Aorta (tissue), 5 donors: ENCODE results near the gene TRIM3. TPM values are rescaled to one million over a fixed set of nuclear protein-coding genes. Genes with fewer than 3 reads are reported as not detected.

ENCODE experiments used
- ATAC-seq: fragments of 200-7000 bp; cut with Tn5 transposase; one replicate; pipeline ENCODE4 v1.9.1; 2022; ENCODE audit warnings: moderate library complexity; ENCODE audit not compliant: low FRiP score
- DNase-seq, 2 donors: peaks; one replicate each; pipeline ENCODE4 v3.0.0-alpha.2; 2020
- H3K27ac ChIP-seq, 2 donors: one replicate each; pipeline ENCODE4 v1.5.1; 2013; ENCODE audit warnings: low read length in 2 of 2, mild to moderate bottlenecking in 2 of 2, moderate library complexity in 2 of 2, control low read depth in 1 of 2, inconsistent platforms in 1 of 2, low read depth in 1 of 2
- H3K27me3 ChIP-seq, 2 donors: one replicate each; pipeline ENCODE4 v1.6.1; 2013; ENCODE audit warnings: control low read depth in 1 of 2, low read length in 1 of 2, mild to moderate bottlenecking in 1 of 2, moderate library complexity in 1 of 2; ENCODE audit not compliant: insufficient read depth in 2 of 2, control insufficient read depth in 1 of 2
- H3K36me3 ChIP-seq, 2 donors: one replicate each; pipeline ENCODE4 v1.6.1; 2013; ENCODE audit warnings: control low read depth in 1 of 2, low read length in 1 of 2, mild to moderate bottlenecking in 1 of 2; ENCODE audit not compliant: insufficient read depth in 2 of 2, control insufficient read depth in 1 of 2
- H3K4me1 ChIP-seq, 2 donors: one replicate each; pipeline ENCODE4 v1.6.1; 2013; ENCODE audit warnings: low read length in 2 of 2, control low read depth in 1 of 2, mild to moderate bottlenecking in 1 of 2, moderate library complexity in 1 of 2; ENCODE audit not compliant: insufficient read depth in 2 of 2, control insufficient read depth in 1 of 2
- H3K4me3 ChIP-seq, 2 donors: one replicate each; pipeline ENCODE4 v1.5.1; 2013; ENCODE audit warnings: low read length in 2 of 2, control low read depth in 1 of 2, mild to moderate bottlenecking in 1 of 2
- H3K9me3 ChIP-seq: one replicate; pipeline ENCODE4 v1.6.1; 2013; ENCODE audit warnings: mild to moderate bottlenecking, low read length; ENCODE audit not compliant: control insufficient read depth
- WGBS, 2 donors: extraction: QIAGEN DNeasy Blood & Tissue Kit; methylation state at CpG; one replicate each; pipeline ENCODE4 v1.1.7; 2013; 5-methylcytosine and 5-hydroxymethylcytosine counted together
- intact Hi-C, 2 donors: fragments of 100-400 bp; cut with DNase I; formaldehyde crosslinking; loops; one replicate each; pipeline versions ENCODE4 v1.14.2 to v1.15.0; 2022
- polyA plus RNA-seq, 2 donors: library from polyadenylated mRNA; stranded (reverse); fragments of 200-250 nt; gene quantifications; one replicate each; pipeline ENCODE4 v1.2.3, GENCODE V29; 2013
- total RNA-seq, 2 donors: library from RNA; stranded (reverse); fragmentation: NEBNext Ultra II Directional; extraction: Animal tissue kit (Norgen Biotek cat#: 25700); gene quantifications; one replicate each; pipeline ENCODE4 v1.2.1, GENCODE V29; 2021
- donor health status: healthy with polysubstance abuse.
- donor health status: Bipolar disorder and iron deficiency.
- donor health status: DM: no; HTN: no; CAD: no.
- donor health status: DM: no; HTN: no; CAD: no.
- donor health status: DM: yes; HTN: yes; CAD: no.

Gene TRIM3
- total and polyA plus RNA-seq, 4 donors: 23.5 to 44.9 (median 32.1) TPM

DNA sequence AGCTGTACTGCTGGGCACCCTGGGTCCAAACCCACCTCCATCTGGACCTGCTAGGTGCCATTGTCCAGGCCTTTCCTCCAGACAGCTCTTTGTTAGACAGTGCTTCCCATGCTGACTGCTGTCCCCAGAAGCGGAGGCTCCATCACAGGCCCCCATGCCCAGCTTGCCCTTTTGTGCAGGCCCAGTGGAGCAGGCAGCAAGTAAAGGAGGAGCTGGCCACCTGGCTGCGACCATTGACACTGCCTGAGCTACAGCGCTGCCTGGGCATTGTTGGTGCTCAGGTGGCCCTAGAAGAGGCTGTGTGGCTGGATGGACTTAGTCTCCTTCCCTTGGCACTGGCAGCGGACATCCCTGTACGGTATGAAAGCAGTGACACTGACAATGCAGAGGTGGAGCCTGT, 24.8 kb upstream of the TRIM3 start:
- H3K27ac ChIP-seq: no peak overlapping the region
- intact Hi-C loops: no loop called here
- ATAC-seq (no peak), DNase-seq (no peak)
- no peaks in the 10 kb centered on the region for H3K9me3 ChIP-seq
- peaks cover 0 to 2% of the 10 kb centered on the region in 2 donors for H3K36me3 ChIP-seq
- no peaks in the 10 kb centered on the region for H3K27me3 ChIP-seq
- 92 to 96% methylated on average over 5 of the region's 5 CpGs for WGBS, 2 donors
- H3K4me1 ChIP-seq: no peaks in the 10 kb centered on the region
- H3K4me3 ChIP-seq: no peak overlapping the region

DNA sequence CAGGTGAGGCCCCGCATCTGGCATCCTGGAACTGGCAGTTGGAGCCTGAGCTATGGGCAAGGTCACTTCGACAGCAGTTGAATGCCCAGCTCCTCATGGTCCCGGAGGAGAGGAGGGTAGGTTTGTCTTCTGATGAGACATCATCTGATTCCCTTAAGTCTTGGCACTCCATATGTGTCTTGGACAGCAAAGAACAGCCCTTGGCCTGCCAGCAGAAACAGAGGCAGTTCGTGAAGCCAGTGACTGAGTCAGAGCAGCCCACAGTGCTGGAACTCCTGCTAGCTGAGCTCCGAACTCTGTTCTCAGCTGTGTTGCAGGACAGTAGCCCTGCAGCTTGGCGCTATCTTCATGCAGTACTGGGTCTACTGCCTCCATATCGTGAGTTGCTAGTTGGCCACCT, 24.4 kb upstream of the TRIM3 start:
- Histone ChIP-seq H3K27ac (peak overlapping the region; percentile 30 to 48), H3K4me1 (no peaks in the 10 kb centered on the region), H3K9me3 (no peaks in the 10 kb centered on the region), H3K36me3 (peaks cover 0 to 2% of the 10 kb centered on the region in 2 donors), H3K4me3 (no peak overlapping the region), H3K27me3 (no peaks in the 10 kb centered on the region)
- ATAC-seq (peak; percentile 80), DNase-seq (peak; percentile 77 to 85)
- intact Hi-C loops: no loop called here
- WGBS, 2 donors: 14 to 16% methylated on average over 7 of the region's 7 CpGs

DNA sequence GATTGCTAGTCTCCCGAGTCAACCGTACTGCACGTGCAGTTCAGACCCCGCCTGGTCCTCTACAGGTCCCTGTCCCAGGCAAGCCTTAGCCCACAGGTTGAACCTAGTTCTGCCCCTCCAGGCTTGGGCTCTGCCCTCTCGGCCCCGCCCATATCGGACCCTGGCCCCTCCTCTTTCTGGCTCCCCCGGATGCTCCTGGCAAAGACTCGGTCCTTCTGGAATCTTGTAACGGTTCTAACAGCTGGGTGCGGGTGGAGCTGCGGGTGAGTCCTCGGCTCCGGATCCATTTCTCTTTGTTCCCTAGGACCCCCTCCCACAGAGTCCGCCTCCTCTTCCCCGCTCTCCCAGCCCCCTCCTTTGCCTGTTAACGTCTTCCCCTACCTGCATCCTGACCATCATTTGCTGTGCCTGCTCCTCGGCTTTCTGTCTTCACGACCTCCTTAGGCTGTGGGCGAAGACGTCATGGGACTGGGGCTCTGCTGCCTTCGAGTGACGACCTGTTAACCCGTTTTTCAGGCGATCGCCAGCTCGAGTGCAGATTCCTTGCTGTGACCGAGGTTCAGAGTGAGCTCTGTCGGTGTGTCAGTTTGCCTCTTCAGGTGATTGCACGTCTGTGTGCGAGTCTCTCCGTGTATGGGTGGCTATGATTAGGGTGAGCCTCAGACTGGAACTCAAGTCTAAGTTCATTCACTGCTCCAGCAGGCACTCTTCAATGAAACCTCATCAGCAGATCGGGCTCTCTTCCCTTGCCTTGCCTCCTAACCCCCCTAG, 23.5 kb upstream of the TRIM3 start, which contains the start of gene DNHD1:
Gene DNHD1, plus strand, starts transcription at position 212 of the 771 bp plus-strand sequence. CDS start 936 bp downstream, outside the sequence.
- peak within 1 kb of the TSS; percentile 30 to 48 for H3K27ac ChIP-seq

DNA sequence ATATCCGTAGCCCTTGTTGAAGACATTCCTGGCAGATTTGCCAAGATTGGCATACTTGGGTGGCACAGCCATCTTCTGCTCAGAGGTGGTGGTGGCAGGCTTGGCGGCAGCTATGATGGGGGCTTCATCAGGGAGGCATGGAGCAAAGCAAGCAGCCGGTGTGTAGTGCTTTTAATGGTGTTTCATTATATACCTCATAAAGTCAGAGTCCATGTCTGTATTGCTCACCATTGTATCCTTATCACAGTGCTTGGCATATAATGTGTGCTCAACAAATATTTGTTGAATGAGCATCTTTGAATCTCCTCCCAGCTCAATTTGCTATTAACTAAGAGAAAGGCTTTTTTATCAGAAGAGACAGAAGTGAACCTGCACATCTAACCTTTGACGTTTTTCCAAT, 15.6 kb upstream of the TRIM3 start:
- Histone ChIP-seq H3K36me3 (peaks cover 0 to 3% of the 10 kb centered on the region in 2 donors), H3K4me1 (no peaks in the 10 kb centered on the region), H3K9me3 (no peaks in the 10 kb centered on the region), H3K27ac (no peak overlapping the region), H3K4me3 (no peak overlapping the region), H3K27me3 (no peaks in the 10 kb centered on the region)
- ATAC-seq (no peak), DNase-seq (no peak)
- 72% methylated on average over 4 of the region's 4 CpGs for WGBS, 2 donors
- intact Hi-C loops: no loop called here

More for the DNA sequence above, 23.5 kb upstream of the TRIM3 start, which contains the start of gene DNHD1:
- intact Hi-C loops: no loop called here
- peaks cover 0 to 2% of the 10 kb centered on the region in 2 donors for H3K36me3 ChIP-seq
- H3K9me3 ChIP-seq: no peaks in the 10 kb centered on the region
- no peaks in the 10 kb centered on the region for H3K27me3 ChIP-seq
- ATAC-seq (peak; percentile 22), DNase-seq (peak in 1 of 2 donors; percentile 76)
- no peak within 1 kb of the TSS for H3K4me3 ChIP-seq
- H3K4me1 ChIP-seq: no peaks in the 10 kb centered on the region
- WGBS, 2 donors: 43 to 44% methylated on average over 33 of the region's 33 CpGs

DNA sequence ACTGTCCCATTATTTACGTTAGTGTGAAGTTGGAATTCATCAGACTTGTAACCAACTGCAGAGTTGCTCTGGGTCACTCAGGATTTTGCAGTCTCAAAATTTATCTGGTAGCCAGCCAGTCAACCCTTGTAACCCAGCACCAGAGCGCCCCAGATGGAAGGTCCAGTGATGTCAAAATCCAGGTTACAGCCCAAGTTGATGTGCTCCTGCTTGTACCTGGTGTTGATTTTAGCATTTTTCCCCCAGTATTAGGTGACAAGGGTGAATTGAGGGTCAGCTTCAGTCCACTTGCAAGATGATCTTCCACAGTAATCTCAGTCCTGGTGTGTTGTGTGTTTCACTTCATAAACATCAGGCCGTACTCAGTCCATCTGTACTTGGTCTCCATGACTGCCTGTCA, 15.1 kb upstream of the TRIM3 start:
- H3K36me3 ChIP-seq: peaks cover 0 to 3% of the 10 kb centered on the region in 2 donors

DNA sequence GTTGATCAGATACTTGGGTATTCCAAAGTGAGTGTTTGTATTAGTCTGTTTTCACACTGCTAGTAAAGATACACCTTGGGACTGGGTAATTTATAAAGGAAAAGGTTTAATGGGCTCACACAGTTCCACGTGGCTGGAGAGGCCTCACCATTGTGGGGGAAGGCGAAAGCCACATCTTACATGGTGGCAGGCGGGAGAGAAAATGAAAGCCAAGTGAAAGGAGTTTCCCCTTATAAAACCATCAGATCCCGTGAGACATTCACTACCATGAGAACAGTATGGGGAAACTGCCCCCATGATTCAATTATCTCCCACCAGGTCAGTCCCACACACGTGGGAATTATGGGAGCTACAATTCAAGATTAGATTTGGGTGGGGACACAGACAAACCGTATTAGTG, 14.6 kb upstream of the TRIM3 start:
- intact Hi-C loops: no loop called here
- ATAC-seq (no peak), DNase-seq (no peak)
- Histone ChIP-seq H3K27ac (no peak overlapping the region), H3K36me3 (peaks cover 0 to 3% of the 10 kb centered on the region in 2 donors), H3K4me1 (no peaks in the 10 kb centered on the region), H3K4me3 (no peak overlapping the region), H3K27me3 (no peaks in the 10 kb centered on the region), H3K9me3 (no peaks in the 10 kb centered on the region)
- 88 to 89% methylated on average over 6 of the region's 6 CpGs for WGBS, 2 donors

More for the DNA sequence above, 15.1 kb upstream of the TRIM3 start:
- Histone ChIP-seq H3K4me1 (no peaks in the 10 kb centered on the region), H3K27me3 (no peaks in the 10 kb centered on the region), H3K9me3 (no peaks in the 10 kb centered on the region), H3K27ac (no peak overlapping the region), H3K4me3 (no peak overlapping the region)
- intact Hi-C loops: no loop called here
- DNase-seq: no peak
- ATAC-seq: no peak
- 81 to 89% methylated on average over 3 of the region's 3 CpGs for WGBS, 2 donors

DNA sequence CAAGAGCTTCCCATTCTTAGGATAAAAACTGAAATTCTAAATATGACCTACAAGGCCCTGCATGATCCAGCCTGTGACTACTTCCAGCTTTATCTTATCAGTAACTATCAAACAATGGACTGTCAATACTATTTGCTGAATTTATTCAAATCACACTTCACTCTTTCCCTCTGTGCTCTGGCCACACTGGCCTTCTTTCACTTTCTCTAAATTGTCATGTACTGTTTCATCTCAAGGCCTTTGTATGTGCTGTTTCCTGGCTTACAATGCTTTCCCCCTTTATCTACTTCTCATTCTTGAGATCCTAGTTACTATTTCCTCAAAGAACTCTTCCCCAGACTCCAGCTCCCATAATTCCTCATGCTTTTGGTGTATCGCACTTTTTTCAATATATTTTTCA, 13.2 kb upstream of the TRIM3 start:
- DNase-seq: no peak
- Histone ChIP-seq H3K36me3 (peaks cover 0 to 3% of the 10 kb centered on the region in 2 donors), H3K4me3 (no peak overlapping the region), H3K4me1 (peaks cover 0 to 2% of the 10 kb centered on the region in 2 donors), H3K9me3 (no peaks in the 10 kb centered on the region), H3K27ac (no peak overlapping the region), H3K27me3 (no peaks in the 10 kb centered on the region)
- no peak for ATAC-seq
- intact Hi-C loops: no loop called here
- WGBS, 2 donors: 92 to 93% methylated on average over 1 of the region's 1 CpG

DNA sequence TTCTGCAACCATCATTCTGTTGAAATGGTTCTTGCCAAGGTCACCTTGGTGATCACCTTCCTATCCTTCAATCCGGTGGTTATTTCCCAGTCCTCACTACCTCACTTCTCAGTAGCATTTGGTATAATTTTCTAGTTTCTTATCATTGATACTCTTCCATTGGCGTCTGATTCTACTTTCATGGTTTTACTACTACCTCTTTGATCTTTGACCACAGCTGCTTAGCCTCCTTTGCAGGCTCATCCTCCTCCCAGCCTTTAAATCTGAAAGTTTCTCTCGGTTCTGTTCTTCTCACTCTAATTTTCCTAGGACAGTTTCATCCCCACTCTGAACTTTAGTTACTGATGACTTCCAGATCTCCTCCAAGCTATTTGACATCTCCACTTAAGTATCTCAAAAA, 12.5 kb upstream of the TRIM3 start:
- Histone ChIP-seq H3K4me1 (peaks cover 0 to 2% of the 10 kb centered on the region in 2 donors), H3K4me3 (no peak overlapping the region), H3K27me3 (no peaks in the 10 kb centered on the region), H3K36me3 (peaks cover 0 to 3% of the 10 kb centered on the region in 2 donors), H3K27ac (no peak overlapping the region), H3K9me3 (no peaks in the 10 kb centered on the region)
- no peak for DNase-seq
- intact Hi-C loops: no loop called here
- 84 to 90% methylated on average over 3 of the region's 3 CpGs for WGBS, 2 donors
- ATAC-seq: no peak

DNA sequence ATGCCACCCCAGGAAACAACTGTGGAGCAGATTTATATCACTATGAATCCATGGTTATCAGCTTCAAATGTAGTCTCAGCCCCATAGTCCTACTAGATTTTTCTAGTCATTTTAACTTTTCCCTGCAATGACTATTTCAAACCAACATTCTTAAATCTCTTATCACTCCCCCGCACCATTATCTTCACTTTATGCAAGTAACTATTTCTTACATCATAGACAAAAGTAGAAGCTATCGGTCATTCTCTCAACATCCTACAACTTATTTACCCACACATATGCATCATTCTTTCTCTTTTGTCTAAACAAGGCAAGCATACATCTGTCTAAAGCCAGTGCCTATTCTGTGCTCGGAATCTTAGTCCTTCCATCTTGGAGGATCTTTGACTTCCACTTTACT, 11.9 kb upstream of the TRIM3 start:
- Histone ChIP-seq H3K4me3 (no peak overlapping the region), H3K27ac (no peak overlapping the region), H3K9me3 (no peaks in the 10 kb centered on the region), H3K36me3 (peaks cover 0 to 3% of the 10 kb centered on the region in 2 donors), H3K4me1 (peaks cover 0 to 2% of the 10 kb centered on the region in 2 donors), H3K27me3 (no peaks in the 10 kb centered on the region)
- 81 to 83% methylated on average over 3 of the region's 3 CpGs for WGBS, 2 donors
- ATAC-seq (no peak), DNase-seq (no peak)
- intact Hi-C loops: no loop called here
